HG02840 (cell line): Measurements from ENCODE around the gene BLOC1S4.
A peak's percentile ranks its signal among the peaks of the same experiment; 100 is the strongest.
"Not testable (repeated sequence)": the region's sequence is repeated elsewhere in the genome, so short reads cannot be mapped to it uniquely, and the experiment has no call there.

ENCODE experiments used
- ATAC-seq: cut with Tn5 transposase; IDR thresholded peaks from one replicate; pipeline ENCODE4 v1.9.1; 2021; ENCODE audit warnings: mild to moderate bottlenecking, moderate library complexity, moderate number of reproducible peaks; ENCODE audit not compliant: unreplicated experiment, low FRiP score

Gene BLOC1S4, protein sequence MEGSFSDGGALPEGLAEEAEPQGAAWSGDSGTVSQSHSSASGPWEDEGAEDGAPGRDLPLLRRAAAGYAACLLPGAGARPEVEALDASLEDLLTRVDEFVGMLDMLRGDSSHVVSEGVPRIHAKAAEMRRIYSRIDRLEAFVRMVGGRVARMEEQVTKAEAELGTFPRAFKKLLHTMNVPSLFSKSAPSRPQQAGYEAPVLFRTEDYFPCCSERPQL

DNA sequence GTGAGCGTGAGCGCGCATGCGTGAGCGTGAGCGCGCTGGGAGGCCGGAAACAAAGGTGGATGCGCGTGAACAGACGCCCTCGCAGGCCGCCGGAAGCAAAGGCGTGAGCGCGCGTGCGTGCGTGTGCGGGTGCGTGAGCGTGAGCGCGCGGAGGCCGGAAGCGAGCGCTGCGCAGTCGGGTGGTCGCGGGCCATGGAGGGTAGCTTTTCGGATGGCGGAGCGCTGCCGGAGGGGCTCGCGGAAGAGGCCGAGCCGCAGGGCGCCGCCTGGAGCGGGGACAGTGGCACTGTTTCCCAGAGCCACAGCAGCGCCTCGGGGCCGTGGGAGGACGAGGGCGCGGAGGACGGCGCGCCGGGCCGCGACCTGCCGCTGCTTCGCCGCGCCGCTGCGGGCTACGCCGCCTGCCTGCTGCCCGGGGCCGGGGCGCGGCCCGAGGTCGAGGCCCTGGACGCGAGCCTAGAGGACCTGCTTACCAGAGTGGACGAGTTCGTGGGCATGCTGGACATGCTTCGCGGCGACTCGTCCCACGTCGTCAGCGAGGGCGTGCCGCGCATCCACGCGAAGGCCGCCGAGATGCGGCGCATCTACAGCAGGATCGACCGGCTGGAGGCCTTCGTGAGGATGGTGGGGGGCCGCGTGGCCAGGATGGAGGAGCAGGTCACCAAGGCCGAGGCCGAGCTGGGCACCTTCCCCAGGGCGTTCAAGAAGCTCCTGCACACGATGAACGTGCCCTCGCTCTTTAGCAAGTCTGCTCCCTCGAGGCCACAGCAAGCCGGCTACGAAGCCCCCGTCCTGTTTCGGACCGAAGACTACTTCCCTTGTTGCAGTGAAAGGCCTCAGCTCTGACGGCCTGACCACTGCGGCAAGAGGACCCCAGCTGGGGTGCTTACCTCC, at the start of gene BLOC1S4:
Gene BLOC1S4 (plus strand): TSS at position 157 of the 894 bp plus-strand sequence. CDS start 36 bp downstream, at position 193.
- peak; percentile 84 for ATAC-seq

DNA sequence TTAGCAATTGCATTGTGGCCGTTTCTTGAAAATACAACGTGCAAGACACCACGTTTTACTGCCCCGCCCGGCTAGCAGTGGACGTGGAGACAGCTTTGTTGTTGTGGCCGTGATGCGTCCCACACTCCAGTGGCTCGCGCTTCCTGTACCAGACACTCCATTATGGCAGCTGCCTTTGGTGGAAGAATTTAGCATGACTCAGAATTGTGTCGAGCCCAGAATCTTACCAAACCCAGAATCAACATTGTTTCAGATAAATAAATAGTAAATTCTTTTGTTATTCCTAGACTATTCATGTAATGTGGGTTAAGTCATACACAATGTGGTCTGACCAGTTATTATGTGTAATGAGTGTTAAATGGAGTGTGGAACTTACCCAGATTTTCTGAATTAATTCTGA, 47.6 kb upstream of the BLOC1S4 start:
- no peak for ATAC-seq

DNA sequence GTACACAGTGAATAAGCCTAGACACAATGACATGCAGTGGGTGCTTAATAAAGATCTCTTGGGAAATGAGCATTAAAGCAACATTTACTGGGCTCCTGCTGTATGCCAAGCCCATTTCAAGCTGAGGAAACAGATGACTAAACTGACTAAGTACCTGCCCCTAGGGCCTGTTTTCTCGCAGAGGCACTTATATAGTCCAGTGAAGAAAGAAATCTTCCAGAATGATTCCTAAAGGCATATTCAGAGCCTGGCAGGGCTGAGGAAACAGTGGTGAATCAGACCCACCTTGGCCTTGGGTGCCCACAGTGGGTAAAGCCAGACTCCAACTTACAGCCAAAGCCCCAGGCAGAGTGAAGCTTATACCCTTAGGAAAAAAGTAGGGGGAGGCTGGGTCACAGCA, 44.3 kb upstream of the BLOC1S4 start:
- no peak for ATAC-seq

DNA sequence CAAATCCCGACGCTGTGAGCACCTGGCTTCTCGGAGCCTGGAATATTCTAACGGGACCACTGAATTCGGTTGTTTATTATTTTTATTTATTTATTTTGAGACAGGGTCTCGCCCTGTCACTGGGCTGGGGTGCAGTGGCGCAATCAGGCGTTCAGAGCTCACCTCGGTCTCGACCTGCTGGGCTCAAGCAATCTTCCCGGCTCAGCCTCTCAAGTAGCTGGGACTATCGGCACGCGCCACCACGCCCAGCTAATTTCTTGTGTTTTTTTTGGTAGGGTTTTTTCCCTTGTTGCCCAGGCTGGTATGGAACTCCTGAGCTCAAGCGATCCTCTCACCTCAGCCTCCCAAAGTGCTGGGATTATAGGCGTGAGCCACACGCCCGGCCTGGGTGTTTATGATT, 43.8 kb upstream of the BLOC1S4 start:
- no peak for ATAC-seq

DNA sequence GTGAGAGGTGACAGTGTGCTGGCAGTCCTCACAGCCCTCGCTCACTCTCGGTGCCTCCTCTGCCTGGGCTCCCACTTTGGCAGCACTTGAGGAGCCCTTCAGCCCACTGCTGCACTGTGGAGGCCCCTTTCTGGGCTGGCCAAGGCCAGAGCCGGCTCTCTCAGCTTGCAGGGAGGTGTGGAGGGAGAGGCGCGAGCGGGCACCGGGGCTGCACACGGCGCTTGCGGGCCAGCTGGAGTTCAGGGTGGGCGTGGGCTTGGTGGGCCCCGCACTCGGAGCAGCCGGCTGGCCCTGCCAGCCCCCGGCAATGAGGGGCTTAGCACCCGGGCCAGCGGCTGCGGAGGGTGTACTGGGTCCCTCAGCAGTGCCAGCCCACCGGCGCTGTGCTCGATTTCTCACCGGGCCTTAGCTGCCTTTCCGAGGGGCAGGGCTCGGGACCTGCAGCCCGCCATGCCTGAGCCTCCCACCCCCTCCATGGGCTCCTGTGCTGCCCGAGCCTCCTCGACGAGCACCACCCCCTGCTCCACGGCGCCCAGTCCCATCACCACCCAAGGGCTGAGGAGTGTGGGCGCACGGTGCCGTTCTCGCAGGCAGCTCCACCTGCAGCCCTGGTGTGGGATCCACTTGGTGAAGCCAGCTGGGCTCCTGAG, 43.3 kb upstream of the BLOC1S4 start:
- ATAC-seq, result not testable (repeated sequence)

DNA sequence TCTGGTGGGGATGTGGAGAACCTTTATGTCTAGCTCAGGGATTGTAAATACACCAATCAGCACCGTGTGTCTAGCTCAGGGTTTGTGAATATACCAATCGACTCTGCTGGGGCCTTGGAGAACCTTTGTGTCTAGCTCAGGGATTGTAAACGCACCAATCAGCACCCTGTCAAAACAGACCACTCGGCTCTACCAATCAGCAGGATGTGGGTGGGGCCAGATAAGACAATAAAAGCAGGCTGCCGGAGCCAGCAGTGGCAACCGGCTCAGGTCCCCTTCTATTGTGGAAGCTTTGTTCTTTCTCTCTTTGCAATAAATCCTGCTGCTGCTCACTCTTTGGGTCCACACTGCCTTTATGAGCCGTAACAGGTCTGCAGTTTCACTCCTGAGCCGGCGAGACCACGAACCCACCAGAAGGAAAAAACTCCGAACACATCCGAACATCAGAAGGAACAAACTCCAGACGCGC, 42.7 kb upstream of the BLOC1S4 start:
- ATAC-seq, result not testable (repeated sequence)

DNA sequence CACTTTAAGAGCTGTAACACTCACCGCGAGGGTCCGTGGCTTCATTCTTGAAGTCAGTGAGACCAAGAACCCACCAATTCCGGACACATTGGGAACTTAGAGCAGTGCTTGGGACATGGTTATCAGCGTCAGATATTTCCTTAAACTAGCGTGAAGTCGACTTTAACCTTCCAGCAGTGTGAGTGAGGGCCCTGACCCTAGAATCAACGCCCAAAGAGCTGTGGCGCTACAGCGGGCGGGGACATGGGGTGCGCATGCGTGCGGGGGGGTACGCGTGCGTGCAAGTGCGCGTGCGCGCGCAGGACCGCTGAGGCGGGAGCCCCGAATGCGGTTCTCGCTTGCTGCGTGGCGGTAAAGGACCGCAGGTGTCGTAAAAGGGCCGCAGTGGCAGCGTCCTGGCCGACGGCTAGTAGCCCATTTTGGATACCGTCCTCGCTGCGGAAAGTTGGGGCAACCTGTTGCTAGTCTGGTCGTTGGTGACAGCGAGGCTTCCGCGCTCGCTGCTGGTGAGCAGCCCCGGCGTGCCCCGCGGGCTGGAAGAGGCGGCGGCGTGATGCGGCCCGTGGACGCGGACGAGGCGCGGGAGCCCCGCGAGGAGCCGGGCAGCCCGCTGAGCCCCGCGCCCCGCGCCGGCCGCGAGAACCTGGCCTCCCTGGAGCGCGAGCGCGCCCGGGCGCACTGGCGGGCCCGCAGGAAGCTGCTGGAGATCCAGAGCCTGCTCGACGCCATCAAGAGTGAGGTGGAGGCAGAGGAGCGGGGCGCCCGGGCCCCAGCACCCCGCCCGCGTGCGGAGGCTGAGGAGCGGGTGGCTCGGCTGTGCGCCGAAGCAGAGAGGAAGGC, 42.1 kb upstream of the BLOC1S4 start:
- peak; percentile 75 for ATAC-seq

DNA sequence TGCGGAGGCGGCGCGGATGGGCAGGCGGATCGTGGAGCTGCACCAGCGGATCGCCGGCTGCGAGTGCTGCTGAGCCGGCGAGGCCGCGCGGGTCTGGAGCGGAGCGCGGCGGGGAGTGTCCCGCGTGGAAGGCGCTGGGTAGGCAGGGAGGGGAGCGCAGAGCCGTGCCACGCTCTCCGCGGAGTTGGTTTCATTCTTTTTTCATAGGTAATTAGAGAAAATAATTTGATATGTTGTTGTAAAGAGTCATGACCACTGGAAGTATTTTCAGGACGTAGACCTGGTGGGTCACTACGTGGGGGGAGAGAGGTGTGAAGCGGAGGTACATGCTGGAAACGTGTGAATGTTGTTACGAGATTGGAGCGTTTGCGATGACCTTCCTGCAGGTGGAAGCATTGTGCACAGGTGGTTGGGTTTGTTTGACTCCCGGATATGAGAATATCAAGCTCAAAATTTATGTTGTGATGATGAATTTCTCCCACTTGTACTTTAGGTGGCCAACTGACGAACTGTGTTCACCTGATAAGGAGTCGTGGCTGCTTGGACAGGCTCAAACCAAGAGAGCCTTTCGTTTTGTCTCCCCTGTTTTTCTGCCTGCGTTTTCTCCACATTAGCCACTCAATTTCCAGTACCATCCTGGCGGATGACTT, 41.3 kb upstream of the BLOC1S4 start:
- peak; percentile 32 for ATAC-seq

DNA sequence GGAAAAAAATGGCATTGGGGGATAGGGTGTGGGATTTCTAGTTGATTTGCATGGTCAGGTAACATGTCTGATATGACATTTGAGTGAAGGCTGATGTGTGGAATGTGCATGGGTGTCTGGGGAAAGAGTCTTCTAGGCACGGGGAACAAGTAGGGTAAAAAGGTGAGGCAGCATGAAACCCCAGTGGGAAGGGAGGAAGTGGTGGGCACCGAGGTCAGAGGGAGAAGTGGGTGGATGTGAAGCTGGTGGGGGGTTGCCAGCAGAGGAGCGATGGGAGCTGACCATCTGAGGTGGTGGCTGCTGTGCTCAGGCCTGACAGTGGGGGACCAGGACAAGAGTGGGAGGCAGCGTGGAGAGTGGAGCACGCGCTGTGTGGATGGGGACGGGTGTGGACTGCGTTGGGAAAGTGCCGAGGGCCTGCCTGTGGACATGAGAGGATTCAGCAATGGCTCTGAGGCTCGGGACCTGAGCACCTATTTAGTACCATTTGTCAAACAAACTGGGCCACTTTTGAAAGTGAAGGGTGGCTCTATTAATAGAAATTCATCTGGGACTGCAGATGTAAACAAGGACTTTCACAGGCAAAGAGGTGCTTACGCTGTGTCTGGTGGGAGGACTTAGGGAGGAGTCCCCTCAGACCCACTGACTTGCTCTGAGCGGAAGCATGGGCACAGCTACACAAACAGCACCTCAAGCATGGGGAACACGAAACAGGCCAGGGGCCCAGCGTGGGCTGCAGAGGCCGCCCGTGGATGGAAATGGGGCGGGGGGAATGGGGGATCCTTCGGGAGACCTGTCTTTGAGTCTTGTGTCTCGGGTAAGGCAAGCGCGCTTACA, 39.0 kb upstream of the BLOC1S4 start:
- ATAC-seq, result no peak

DNA sequence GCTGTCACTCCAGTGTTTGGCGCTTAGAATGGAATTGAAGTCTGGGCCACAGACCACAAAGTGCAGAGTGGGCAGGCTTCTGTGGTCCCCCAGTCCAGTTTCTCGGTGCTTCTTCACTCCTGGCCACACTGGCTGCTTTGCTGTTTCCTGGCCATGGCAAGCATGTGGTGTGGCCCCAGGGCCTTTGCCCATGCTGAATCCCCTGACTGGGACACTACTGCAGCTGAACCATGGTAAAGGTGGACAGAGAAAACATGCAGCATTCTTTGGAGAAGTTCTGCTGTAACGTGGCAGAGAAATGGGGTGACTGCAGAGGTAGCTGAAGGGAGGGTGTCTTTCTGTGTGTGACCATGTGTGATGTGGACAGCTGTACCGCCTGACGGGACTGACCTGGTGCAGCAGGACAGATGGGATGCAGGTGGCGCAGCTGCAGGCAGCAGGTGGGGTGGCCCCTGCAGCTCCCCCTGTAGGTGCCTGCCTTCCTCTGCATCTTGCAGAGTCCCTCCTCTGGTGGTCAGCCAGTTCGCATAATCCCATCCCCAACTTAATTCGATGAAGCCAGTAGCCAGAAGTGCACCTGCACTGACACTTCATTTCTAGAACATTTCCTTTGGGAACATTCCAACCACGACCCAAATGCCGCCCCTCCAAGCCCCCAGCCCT, 35.5 kb upstream of the BLOC1S4 start:
- ATAC-seq, result no peak

DNA sequence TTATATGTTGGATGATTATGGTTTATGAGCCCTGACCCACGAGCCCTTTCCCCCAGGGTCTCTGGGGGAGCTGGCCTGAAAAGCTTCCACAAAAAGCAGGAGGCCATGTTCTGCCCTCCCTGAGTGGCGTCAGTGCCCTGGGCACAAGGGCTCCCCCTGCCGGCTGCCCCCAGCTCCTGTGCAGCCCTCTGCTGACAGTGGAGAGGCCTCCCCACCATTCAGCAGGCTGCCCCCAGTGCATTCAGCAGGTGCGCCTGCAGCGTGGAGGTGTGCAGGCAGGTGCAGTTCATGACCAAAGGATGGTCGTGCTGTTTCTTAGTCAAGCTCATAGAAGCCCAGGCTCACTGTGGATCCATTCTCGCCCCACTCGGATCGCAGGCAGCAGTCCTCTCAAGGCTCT, 34.8 kb upstream of the BLOC1S4 start:
- no peak for ATAC-seq

DNA sequence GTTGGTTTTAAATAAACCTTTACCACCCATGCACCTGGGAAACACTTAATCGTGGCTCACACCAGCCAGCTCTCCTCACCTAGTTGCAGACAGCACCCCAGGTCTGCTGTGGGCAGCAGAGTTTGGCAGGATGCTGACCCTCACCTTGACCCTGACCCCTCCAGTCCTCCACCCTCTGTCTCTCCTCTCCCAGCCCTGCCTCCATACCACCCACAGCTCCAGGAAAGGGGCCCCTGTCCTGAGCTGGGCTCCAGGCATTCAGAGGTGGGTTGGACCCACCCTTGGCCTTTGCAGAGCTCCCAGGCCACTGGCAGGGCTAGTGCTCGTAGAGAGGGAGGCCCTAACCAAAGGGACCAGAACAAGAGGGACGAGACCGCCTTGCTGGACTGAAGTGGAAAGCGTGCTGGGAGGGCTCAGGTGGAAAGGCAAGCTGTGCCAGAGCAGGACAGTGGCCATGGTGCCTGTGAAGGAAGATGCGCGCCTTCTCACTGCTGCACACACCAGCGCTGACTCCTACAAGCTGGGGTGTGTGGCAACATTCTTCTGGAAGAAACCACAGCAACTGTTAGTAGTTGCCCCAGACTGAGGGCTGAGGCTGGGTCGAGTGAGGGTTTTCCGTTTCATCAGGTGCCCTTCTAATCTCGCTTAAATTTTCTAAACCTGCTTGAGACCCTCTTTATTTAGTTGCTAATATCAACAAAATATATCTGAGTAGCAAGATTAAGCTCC, 32.9 kb upstream of the BLOC1S4 start:
- no peak for ATAC-seq

DNA sequence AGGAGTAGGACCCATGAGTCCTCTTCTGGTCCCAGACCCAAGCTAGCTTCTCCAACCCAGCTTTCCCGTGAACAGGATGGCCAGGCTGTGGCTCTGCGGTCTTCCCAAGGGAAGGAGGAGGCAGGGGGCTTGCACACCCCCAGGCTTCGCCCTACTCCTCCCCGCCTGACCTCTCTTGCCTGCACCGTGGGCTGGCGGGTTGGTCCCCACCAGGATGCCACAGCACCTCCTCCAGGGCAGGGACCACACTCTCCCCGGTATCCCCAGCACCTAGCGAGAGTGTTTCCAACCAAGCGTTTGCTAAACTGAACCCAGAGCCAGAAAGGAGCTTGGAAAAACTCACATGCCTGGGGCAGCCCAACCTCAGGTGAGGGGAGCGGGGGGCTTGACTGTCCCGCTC, 31.3 kb upstream of the BLOC1S4 start:
- no peak for ATAC-seq

DNA sequence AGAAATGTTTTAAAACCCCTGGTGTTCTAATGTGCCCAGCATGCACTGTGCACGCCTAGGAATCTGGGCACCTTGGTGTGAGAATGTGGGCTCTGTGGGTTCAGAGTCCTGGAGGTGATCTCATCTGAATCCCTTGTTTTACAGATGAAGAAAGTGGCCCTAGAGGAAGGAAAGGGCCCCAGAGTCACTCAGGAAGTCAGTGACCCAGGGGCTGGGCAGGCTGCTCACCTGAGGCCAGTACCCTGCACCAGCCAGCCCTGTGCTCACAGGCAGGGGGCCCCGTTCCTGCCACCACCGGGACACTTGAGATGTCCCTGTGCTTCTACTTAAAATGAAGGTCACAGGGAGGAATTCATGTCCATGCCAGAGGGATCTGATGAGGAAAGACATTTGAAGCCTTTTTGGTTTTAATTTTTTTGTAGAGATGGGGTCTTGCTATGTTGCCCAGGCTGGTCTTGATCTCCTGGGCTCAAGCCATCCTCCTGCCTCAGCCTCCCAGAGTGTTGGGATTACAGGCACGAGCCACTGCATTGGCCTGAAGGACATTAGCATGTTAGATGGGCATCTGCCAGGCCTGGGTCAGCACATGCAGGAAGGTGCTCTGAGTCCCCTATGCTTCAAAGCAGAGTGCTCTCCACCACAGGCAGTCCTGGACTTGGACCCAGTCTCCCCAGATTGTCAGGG, 29.7 kb upstream of the BLOC1S4 start:
- no peak for ATAC-seq

DNA sequence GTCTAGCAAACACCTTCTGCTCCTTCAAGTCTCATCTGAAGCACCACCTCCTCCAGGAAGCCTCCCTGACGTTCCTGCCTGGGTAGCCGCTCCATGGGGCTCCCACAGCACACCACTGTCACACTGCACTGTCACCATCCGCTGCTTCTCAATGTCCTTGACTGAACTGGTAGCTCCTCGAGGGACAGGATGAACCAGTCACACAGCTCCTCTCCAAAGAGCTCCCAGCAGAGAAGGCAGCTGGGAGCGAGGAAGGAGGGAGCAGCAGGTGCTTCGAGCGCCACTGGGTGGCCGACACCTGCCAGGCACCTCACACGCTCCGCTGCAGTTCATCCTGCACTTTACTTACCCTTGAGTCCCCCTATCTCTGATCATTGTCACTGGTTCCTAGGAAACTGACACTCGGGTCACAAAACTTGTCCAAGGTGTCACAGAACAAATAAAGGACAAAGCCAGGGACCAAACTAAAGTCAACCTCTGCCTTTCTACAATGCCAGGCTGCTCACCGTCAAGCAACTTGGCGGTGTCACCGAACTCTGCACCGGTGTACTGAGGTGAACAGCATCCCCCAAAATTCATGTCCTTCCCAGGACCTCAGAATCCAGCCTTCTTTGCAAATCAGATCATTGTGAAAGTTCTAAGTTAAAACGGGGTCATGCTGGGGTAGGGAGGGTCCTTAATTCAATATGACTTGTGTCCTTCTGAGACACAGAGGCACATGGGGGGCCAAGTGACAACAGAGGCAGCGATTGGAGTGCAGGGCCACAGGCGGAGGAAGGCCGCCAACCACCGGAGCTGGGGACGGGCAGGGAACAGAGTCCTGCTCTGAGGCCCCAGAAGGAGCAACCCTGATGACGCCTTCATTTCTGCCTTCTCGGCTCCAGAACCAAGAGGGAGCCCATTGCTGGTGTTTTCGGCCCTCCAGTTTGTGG, 27.8 kb upstream of the BLOC1S4 start:
- no peak for ATAC-seq

DNA sequence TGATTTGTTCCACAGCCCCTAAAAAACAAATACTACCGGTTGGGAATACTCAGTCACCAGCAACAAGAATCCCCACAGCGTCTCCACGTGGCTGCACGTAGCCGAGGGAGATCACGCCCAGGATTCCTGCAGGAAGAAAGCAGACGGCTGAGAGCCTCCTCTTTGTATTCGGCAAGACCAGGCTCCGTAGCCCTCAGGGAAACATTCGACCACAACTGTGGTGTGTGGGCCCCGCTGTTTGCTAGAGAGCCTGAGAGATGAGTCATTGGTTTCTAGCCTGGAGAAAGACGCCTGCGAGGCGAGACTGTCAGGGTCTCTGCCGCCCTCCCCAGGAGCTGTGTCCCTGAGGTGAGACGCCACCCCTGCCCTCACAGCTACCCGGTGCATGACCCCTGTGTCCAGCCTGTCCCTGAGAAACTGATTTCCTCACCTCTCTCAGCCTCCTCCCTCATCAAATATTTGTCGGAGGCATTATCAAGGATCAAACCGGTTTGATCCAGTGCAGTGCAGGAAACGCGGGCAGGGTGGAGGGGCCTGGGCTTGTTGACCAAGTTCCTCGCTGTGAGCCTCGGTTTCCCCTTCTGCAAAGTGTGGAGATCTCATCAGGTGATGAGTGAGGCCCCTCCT, 27.0 kb upstream of the BLOC1S4 start:
- ATAC-seq, result no peak
